NCI-H345 treated with DMSO at 0.1 percent for 48 hours (cell line): Measurements from ENCODE around the gene NOD1.
"Not testable (repeated sequence)": the region's sequence is repeated elsewhere in the genome, so short reads cannot be mapped to it uniquely, and the experiment has no call there.

Experiments
- DNase-seq: peaks from one replicate; lab custom pipeline; 2025; ENCODE audit not compliant: unreplicated experiment; lab: John Stamatoyannopoulos, UW

The NOD1 gene

GRCh38 chr7:30504301-30505173, 26.0 kb upstream of the NOD1 start, which contains the start of gene GGCT:
TSS of gene GGCT (minus strand) at chr7:30504829. CDS start at chr7:30504709, 120 bp downstream.
- DNase-seq = peak; percentile 96

GRCh38 chr7:30503274-30504212, 25.0 kb upstream of the NOD1 start:
- no peak for DNase-seq

- no peak for DNase-seq
These were observed 24.1 kb upstream of the NOD1 start for GRCh38 chr7:30502470-30503251.

- DNase-seq = no peak
These were observed 22.7 kb upstream of the NOD1 start for GRCh38 chr7:30501264-30501663.

- no peak for DNase-seq
These were observed 14.6 kb upstream of the NOD1 start for GRCh38 chr7:30493228-30493627.

- no peak for DNase-seq
These were observed 12.8 kb upstream of the NOD1 start for GRCh38 chr7:30491417-30491816.

GRCh38 chr7:30487371-30487770, 8.8 kb upstream of the NOD1 start:
- no peak for DNase-seq

- no peak for DNase-seq
These were observed 7.1 kb upstream of the NOD1 start for GRCh38 chr7:30485667-30486066.

GRCh38 chr7:30481416-30481815, 2.8 kb upstream of the NOD1 start:
- not testable (repeated sequence) for DNase-seq

- DNase-seq = no peak
These were observed 877 bp upstream of the NOD1 start for GRCh38 chr7:30479202-30480120.

- peak; percentile 58 for DNase-seq
These were observed 2.0 kb downstream of the NOD1 start for GRCh38 chr7:30476459-30477145.

- no peak for DNase-seq
These were observed 3.0 kb downstream of the NOD1 start for GRCh38 chr7:30475580-30475979.

- DNase-seq = no peak
These were observed 3.7 kb downstream of the NOD1 start for GRCh38 chr7:30474893-30475292.

GRCh38 chr7:30474485-30474884, 4.1 kb downstream of the NOD1 start:
- DNase-seq = no peak

GRCh38 chr7:30473903-30474302, 4.7 kb downstream of the NOD1 start:
- DNase-seq = no peak

- DNase-seq = no peak
These were observed 5.5 kb downstream of the NOD1 start for GRCh38 chr7:30472784-30473775.

- no peak for DNase-seq
These were observed 6.4 kb downstream of the NOD1 start for GRCh38 chr7:30472081-30472783.
